ENCODE data around the gene PROK1. TPM values are rescaled to one million over a fixed set of nuclear protein-coding genes. Genes with fewer than 3 reads are reported as not detected.
"Not testable (repeated sequence)": the region's sequence is repeated elsewhere in the genome, so short reads cannot be mapped to it uniquely, and the experiment has no call there.

The PROK1 gene
- total and polyA plus RNA-seq, 2 of the 4 experiments (the other 2 are of a cell fraction): not detected

DNA sequence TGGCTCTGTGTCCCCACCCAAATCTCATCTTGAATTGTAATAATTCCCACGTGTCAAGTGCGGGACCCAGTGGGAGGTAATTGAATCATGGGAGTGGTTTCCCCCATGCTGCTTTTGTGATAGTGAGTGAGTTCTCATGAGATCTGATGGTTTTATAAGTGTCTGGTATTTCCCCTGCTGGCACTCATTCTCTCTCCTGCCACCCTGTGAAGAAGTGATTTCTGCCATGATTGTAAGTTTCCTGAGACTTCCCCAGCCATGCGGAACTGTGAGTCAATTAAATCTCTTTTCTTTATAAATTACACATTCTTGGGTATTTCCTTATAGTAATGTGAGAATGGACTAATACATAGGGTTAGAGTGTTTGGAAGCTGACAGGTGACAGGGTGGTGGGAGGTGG is 11.1 kb upstream of the PROK1 start:
- CTCF ChIA-PET; H3K36me3 ChIP-seq (ENCODE audit: control insufficient read depth, insufficient read depth, low read length); H3K4ac ChIP-seq (ENCODE audit: low read depth, low read length); H2AK9ac ChIP-seq (replicated peaks; ENCODE audit: low read depth, low read length, poor library complexity); H2BK120ac ChIP-seq (ENCODE audit: low read depth, low read length); H3K4me1 ChIP-seq (ENCODE audit: control insufficient read depth, insufficient read depth, low read length); H3K18ac ChIP-seq (ENCODE audit: low read depth, low read length); BruUV-seq (replicated peaks); H3K9me1 ChIP-seq (ENCODE audit: insufficient read depth, low read length); H4K20me1 ChIP-seq (ENCODE audit: insufficient read depth, low read length); H3K4me2 ChIP-seq (ENCODE audit: low read depth, low read length); H3K56ac ChIP-seq (ENCODE audit: extremely low read depth, insufficient read depth, low read length); H3K27ac ChIP-seq (ENCODE audit: insufficient read depth, low read length); ATAC-seq (ENCODE audit: low read depth); H2BK5ac ChIP-seq (ENCODE audit: low read depth, low read length, poor library complexity, severe bottlenecking); H2BK20ac ChIP-seq (ENCODE audit: low read depth, low read length); H2AFZ ChIP-seq (replicated peaks; ENCODE audit: low read length, poor library complexity); POLR2A ChIA-PET (ENCODE audit: unreplicated experiment); H3K9ac ChIP-seq (ENCODE audit: low read depth, low read length); H4K8ac ChIP-seq (ENCODE audit: low read depth in 2 of 2, low read length in 2 of 2); H3K23ac ChIP-seq (ENCODE audit: low read depth, low read length); DNase-seq; H4K5ac ChIP-seq (ENCODE audit: low read depth, low read length); H4K91ac ChIP-seq (ENCODE audit: insufficient read depth, low read depth, low read length); H3K14ac ChIP-seq (replicated peaks; ENCODE audit: low read depth, low read length); H2AK5ac ChIP-seq (ENCODE audit: low read depth, low read length); H2BK15ac ChIP-seq (ENCODE audit: low read depth, low read length); dilution Hi-C loops (cut with HindIII; ENCODE audit: low sequenced_read_pairs, unreplicated experiment); intact Hi-C loops (cut with micrococcal nuclease); H3K79me1 ChIP-seq (ENCODE audit: low read depth in 1 of 2, low read length in 2 of 2); in situ Hi-C loops (cut with MboI; ENCODE audit: low sequenced_read_pairs); H3K9me3 ChIP-seq (ENCODE audit: control insufficient read depth, insufficient read depth, low read length); H3K4me3 ChIP-seq (ENCODE audit: insufficient read depth, low read depth, low read length): not testable (repeated sequence)
- no CpG with 5 or more reads among the region's 3 CpGs for WGBS, 2 experiments (ENCODE audit: extremely low coverage in 2 of 2, insufficient read length in 1 of 2)
- peaks cover 39% of the 10 kb centered on the region for H3K27me3 ChIP-seq (ENCODE audit: control insufficient read depth, insufficient read depth, low read length)
